Natural killer cell (primary cell): ENCODE data around the gene CPA3. TPM values are rescaled to one million over a fixed set of nuclear protein-coding genes. Genes with fewer than 3 reads are reported as not detected.

Experiments
- ATAC-seq, 3 donors: fragments of 150-1000 bp in 2 of 3; fragments of 200-7000 bp in 1 of 3; cut with Tn5 transposase; 1 replicate in 1 of 3; 2 replicates in 2 of 3; pipeline ENCODE4 v1.10.0; 2021; ENCODE audit warnings: mild to moderate bottlenecking in 2 of 3, moderate library complexity in 2 of 3
- DNase-seq, 2 donors: peaks; one replicate each; pipeline versions ENCODE4 v3.0.0 to v3.0.0-alpha.2; 2013 to 2021; ENCODE audit warnings: mixed read lengths in 1 of 2
- H3K27ac ChIP-seq: one replicate; pipeline ENCODE4 v1.5.1; 2013; ENCODE audit warnings: mild to moderate bottlenecking, low read length
- H3K27me3 ChIP-seq: one replicate; pipeline ENCODE4 v1.6.1; 2013; ENCODE audit warnings: low read length; ENCODE audit not compliant: control insufficient read depth, insufficient read depth
- H3K36me3 ChIP-seq: one replicate; pipeline ENCODE4 v1.6.1; 2013; ENCODE audit warnings: low read length; ENCODE audit not compliant: control insufficient read depth, insufficient read depth
- H3K4me1 ChIP-seq: one replicate; pipeline ENCODE4 v1.6.1; 2013; ENCODE audit warnings: low read length; ENCODE audit not compliant: control insufficient read depth, insufficient read depth
- H3K4me3 ChIP-seq: one replicate; pipeline ENCODE4 v1.5.1; 2013; ENCODE audit warnings: low read length
- H3K9me3 ChIP-seq: one replicate; pipeline ENCODE4 v1.6.1; 2013; ENCODE audit warnings: low read length; ENCODE audit not compliant: control insufficient read depth, insufficient read depth
- H3K27ac Mint-ChIP-seq, 2 donors: one replicate each; pipeline ENCODE4 v1.8.0; 2022; ENCODE audit warnings: mild to moderate bottlenecking in 2 of 2, mixed read lengths in 2 of 2, moderate library complexity in 1 of 2
- H3K27me3 Mint-ChIP-seq, 2 donors: one replicate each; pipeline ENCODE4 v1.8.0; 2022; ENCODE audit warnings: low read depth in 2 of 2, mixed read lengths in 2 of 2
- H3K36me3 Mint-ChIP-seq: one replicate; pipeline ENCODE4 v1.8.0; 2022; ENCODE audit warnings: mixed read lengths
- H3K4me1 Mint-ChIP-seq, 2 donors: one replicate each; pipeline ENCODE4 v1.8.0; 2022; ENCODE audit warnings: mixed read lengths in 2 of 2
- H3K4me3 Mint-ChIP-seq: one replicate; pipeline ENCODE4 v1.8.0; 2022; ENCODE audit warnings: mild to moderate bottlenecking, moderate library complexity, mixed read lengths
- H3K9me3 Mint-ChIP-seq, 2 donors: one replicate each; pipeline ENCODE4 v1.8.0; 2022; ENCODE audit warnings: mixed read lengths in 2 of 2
- CTCF ChIP-seq: fragments of 200-600 bp; IDR thresholded peaks from one replicate; pipeline ENCODE4 v1.8.0; 2022; ENCODE audit warnings: antibody characterized with exemption
- WGBS: methylation state at CpG from one replicate; pipeline ENCODE4 v1.1.7; 2013; ENCODE audit warnings: missing lambda C conversion rate; ENCODE audit not compliant: insufficient coverage; 5-methylcytosine and 5-hydroxymethylcytosine counted together
- intact Hi-C: fragments of 100-400 bp; cut with micrococcal nuclease; formaldehyde crosslinking; loops from one replicate; pipeline ENCODE4 v1.14.2; 2022
- total RNA-seq, 4 donors: library from RNA; stranded (reverse); fragments of 120-200 nt in 1 of 4; gene quantifications; one replicate each; pipeline versions ENCODE4 v1.2.3 to v1.2.4, GENCODE V29; 2013 to 2022

The CPA3 gene
- total RNA-seq, 3 donors from 2014 or later (not counting 1 experiment from before 2014, with no cell fraction given) = 1.1 to 59.7 TPM; not detected in 1

GRCh38 chr3:148924562-148924961, 59.5 kb downstream of the CPA3 start:
- no peak overlapping the region for H3K4me3 Mint-ChIP-seq
- H3K4me1 ChIP-seq = no peaks in the 10 kb centered on the region
- no peaks in the 10 kb centered on the region for H3K36me3 Mint-ChIP-seq
- no peaks in the 10 kb centered on the region for H3K36me3 ChIP-seq
- H3K27me3 Mint-ChIP-seq = peaks cover 8 to 46% of the 10 kb centered on the region in 2 donors
- no peak overlapping the region for H3K4me3 ChIP-seq
- H3K27me3 ChIP-seq = no peaks in the 10 kb centered on the region
- no peaks in the 10 kb centered on the region for H3K9me3 Mint-ChIP-seq
- no peak for TF ChIP-seq CTCF
- no peak for DNase-seq
- 88% methylated on average over 1 of the region's 3 CpGs for WGBS
- no peak overlapping the region for H3K27ac ChIP-seq
- no peaks in the 10 kb centered on the region for H3K4me1 Mint-ChIP-seq
- H3K27ac Mint-ChIP-seq = no peak overlapping the region
- intact Hi-C loops = no loop called here
- no peaks in the 10 kb centered on the region for H3K9me3 ChIP-seq
- no peak for ATAC-seq

- intact Hi-C loops = no loop called here
- 81% methylated on average over 5 of the region's 5 CpGs for WGBS
- Histone ChIP-seq H3K27ac (no peak overlapping the region), H3K27me3 (no peaks in the 10 kb centered on the region), H3K36me3 (no peaks in the 10 kb centered on the region), H3K4me1 (no peaks in the 10 kb centered on the region), H3K4me3 (no peak overlapping the region), H3K9me3 (no peaks in the 10 kb centered on the region)
- H3K27ac Mint-ChIP-seq = no peak overlapping the region
- peaks cover 6 to 48% of the 10 kb centered on the region in 2 donors for H3K27me3 Mint-ChIP-seq
- no peaks in the 10 kb centered on the region for H3K36me3 Mint-ChIP-seq
- no peak overlapping the region for H3K4me3 Mint-ChIP-seq
- H3K9me3 Mint-ChIP-seq = no peaks in the 10 kb centered on the region
- no peaks in the 10 kb centered on the region for H3K4me1 Mint-ChIP-seq
- DNase-seq (no peak), ATAC-seq (no peak)
- TF ChIP-seq CTCF = no peak
Measured at GRCh38 chr3:148925845-148926244, 60.7 kb downstream of the CPA3 start.

GRCh38 chr3:148930752-148931151, 65.7 kb downstream of the CPA3 start:
- TF ChIP-seq CTCF = no peak
- DNase-seq = no peak
- Mint-ChIP-seq H3K9me3 (no peaks in the 10 kb centered on the region), H3K27me3 (peaks cover 15 to 79% of the 10 kb centered on the region in 2 donors), H3K27ac (no peak overlapping the region), H3K4me3 (no peak overlapping the region), H3K4me1 (no peaks in the 10 kb centered on the region), H3K36me3 (no peaks in the 10 kb centered on the region)
- no peak for ATAC-seq
- Histone ChIP-seq H3K27ac (no peak overlapping the region), H3K27me3 (no peaks in the 10 kb centered on the region), H3K4me1 (no peaks in the 10 kb centered on the region), H3K4me3 (no peak overlapping the region), H3K9me3 (no peaks in the 10 kb centered on the region), H3K36me3 (no peaks in the 10 kb centered on the region)
- 71% methylated on average over 3 of the region's 3 CpGs for WGBS
- intact Hi-C loops = no loop called here

GRCh38 chr3:148931574-148931973, 66.5 kb downstream of the CPA3 start:
- H3K4me1 ChIP-seq = no peaks in the 10 kb centered on the region
- intact Hi-C loops = no loop called here
- H3K27me3 ChIP-seq = no peaks in the 10 kb centered on the region
- Mint-ChIP-seq H3K36me3 (no peaks in the 10 kb centered on the region), H3K9me3 (no peaks in the 10 kb centered on the region), H3K27me3 (peaks cover 17 to 79% of the 10 kb centered on the region in 2 donors), H3K4me3 (no peak overlapping the region), H3K4me1 (no peaks in the 10 kb centered on the region), H3K27ac (no peak overlapping the region)
- no peak for DNase-seq
- H3K4me3 ChIP-seq = no peak overlapping the region
- H3K27ac ChIP-seq = no peak overlapping the region
- no peak for TF ChIP-seq CTCF
- no peak for ATAC-seq
- H3K9me3 ChIP-seq = no peaks in the 10 kb centered on the region
- H3K36me3 ChIP-seq = no peaks in the 10 kb centered on the region
- WGBS = 96% methylated on average over 4 of the region's 4 CpGs
